ENCODE measurements around the gene TSPAN10.
A peak's percentile ranks its signal among the peaks of the same experiment; 100 is the strongest.

TSPAN10 gene

DNA sequence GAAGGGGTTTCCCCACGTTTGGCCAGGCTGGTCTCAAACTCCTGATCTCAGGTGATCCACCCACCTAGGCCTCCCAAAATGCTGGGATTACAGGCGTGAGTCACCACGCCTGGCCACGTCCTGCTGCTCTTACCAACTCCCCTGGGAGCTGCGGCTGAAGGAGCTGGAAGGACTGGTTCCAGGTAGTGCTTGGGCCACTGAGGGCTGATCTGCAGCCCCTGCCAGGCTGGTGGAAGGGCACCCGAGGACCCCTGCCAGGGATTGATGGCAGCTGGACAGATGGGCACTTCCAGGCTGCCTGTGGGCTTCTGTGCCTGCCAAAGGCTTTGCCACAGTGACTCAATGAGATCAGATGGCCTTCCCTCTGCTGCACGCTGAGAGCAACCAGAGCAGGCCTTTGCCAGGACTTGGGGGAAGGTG lies 27.1 kb downstream of the TSPAN10 start:
- no peak for DNase-seq

- DNase-seq: peak; percentile 13 to 42 (median 27)
Measured at GRCh38 chr17:81665205-81666091, 28.5 kb downstream of the TSPAN10 start.

DNA sequence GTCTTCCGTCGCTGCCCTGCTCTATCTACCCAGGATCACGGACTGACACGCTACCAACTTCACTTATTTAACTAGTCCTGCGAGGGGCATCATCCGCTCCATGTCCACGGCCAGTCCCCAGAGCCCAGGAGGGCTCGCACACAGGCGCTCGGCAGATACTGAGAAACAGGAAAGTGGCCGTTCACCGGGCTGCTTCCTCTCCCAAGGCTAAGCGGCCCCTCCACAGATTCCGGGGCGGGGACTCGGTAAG lies 29.0 kb downstream of the TSPAN10 start:
- peak; percentile 22 to 64 (median 42) for DNase-seq

DNA sequence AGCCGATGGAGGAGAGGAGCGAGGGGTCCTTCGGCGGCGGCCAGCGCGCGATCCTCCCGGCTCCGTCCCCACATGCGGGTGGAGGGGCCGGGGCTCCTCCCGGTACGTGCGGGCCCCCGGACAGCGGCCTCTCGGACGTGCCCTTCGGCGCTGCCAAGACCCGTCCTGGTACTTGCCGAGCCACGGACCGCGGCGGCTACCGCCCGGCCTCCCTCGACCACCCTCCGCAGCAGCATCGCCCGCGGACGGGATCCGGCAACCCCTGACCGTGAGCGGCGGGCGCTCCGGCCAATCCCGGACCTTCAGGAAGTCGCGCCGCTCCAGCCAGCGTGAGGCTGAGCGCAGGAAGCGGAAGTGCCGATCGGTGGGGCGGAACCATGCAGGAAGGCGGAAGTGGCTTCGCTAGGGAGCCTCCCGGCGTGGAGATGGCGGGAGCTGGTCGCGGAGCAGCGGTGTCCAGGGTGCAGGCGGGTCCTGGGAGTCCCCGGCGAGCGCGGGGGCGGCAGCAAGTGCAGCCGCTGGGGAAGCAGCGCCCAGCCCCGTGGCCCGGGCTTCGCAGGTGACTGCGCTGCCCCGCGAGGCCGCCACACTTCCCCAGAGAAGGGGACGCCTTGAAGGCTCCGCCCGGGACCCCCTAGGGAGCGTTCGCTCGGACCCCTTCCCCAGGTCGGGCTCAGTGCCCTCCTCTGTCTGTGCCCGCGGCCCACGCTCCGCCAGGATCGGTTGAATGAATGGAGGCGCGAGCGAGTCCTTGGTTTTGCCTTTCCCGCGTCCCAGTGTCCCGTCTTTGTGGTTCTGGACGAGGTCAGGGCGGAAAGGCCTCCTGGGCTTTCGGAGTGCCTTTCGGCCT lies 29.6 kb downstream of the TSPAN10 start, which contains the start of the genes CCDC137 and OXLD1:
CCDC137 (plus strand) TSS at position 396 of the 850 bp plus-strand sequence; CDS start at position 426, 30 bp downstream.
OXLD1 (minus strand) TSS at position 264 of the 850 bp plus-strand sequence; CDS start at position 236, 28 bp downstream.
- peak; percentile 97 to 99 (median 98) for DNase-seq

DNA sequence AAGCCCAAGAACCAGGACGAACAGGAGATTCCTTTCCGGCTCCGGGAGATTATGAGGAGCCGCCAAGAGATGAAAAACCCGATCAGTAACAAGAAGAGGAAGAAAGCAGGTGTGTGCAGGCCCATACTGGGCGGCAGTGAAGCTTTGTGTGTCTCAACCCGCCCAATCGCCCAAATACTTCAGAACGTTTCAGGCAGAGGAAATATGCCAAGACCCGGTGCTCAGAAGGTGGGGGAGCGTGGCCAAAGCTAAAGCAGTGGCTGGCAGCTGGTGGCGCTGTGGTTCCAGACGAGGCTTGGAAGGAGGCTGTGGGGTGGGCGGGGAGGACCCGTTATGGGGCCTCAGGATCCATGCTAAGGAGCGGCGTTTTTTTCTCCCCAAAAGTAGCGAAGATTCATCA lies 30.8 kb downstream of the TSPAN10 start:
- peak in 1 of 4 experiments; percentile 27 for DNase-seq

DNA sequence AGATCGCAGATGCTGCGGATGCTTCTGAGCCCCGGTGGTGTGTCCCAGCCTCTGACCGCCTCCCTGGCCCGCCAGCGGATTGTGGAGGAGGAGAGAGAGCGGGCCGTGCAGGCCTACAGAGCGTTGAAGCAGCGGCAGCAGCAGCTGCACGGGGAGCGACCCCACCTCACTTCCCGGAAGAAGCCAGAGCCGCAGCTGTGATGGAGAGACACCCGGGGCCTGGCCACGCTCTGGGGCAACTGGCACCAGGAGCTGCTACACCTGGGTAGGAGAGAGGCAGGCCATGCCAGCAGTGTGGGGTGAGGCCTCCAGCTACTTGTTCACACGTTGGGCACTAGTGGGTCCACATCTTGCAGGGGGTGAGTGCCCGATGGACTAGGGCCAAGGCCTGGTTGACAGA lies 35.5 kb downstream of the TSPAN10 start:
- DNase-seq: no peak

DNA sequence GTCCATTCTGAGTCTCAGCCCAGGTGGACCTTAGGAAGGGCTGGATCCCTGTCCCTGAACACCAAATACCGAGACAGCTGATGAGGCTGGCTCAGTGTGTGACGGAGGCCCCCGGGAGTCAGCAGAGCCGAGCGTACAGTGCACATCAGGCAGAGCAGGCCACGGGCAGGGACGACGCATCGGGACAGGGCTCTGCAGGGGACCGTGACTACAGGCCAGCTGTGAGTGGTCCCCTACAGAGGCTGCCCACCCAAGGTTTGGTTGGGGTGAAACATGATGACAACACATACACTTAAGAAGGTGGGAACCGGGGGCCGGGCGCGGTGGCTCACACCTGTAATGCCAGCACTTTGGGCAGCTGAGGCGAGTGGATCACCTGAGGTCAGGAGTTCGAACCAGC lies 36.0 kb downstream of the TSPAN10 start:
- DNase-seq: no peak

DNA sequence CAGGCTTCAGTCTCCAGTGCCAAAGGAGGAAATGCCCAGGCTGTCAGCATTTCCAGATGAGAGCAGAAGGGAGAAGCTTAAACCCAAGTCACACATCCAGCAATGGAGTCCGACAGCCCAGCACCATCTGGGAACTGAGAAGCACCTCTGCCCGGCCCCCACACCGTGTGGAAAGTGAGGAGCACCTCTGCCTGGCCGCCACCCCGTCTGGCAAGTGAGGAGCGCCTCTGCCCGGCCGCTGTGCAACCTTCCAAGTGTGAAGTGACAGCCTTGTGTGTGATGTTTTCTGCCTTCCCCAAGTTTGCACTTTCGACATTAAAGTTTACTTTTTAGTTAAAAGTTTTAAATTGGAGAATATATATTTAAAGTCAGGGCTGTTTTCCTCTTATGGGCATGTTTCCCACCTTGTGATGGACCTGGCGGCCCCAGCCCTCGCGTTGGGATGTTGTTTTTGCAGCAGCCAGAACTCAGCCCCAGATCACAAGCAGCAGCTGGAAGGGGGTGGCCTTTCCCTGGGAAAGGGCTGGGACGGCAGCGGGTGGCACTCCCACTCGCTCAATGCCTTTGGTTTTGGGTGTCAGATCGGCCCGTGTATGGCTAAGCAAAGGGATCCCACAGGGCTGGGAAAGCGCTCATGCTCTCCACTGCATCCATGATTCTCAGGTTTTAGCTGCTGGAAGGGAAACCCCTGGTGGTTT lies 36.7 kb downstream of the TSPAN10 start:
- no peak for DNase-seq

DNA sequence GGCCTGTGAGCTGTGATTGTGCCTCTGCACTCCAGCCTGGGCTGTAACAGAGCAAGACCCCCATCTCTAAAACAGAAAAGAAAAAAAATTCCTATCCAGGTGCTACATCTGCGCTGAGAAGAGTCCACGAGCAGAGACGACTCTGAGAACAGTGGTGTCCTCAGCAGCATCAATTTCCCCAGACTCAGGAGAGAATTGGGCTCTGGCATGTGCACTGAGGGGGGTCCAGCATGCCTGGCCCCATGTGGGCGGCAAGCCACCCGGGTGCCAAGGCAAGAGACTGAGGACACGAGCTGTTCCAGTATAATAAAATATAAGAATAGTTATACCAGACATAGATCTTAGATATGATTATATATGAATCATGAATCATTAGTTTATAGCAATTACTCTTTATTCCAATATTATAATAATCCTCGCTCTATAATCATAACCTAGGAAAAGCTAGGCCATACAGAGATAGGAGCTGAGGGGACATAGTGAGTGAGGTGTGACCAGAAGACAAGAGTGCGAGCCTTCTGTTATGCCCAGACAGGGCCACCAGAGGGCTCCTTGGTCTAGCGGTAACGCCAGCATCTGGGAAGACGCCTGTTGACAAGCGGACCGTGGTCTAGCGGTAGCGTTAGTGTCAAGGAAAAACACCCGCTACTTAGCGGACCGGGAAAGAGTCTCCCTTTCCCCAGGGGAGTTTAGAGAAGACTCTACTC lies 38.7 kb downstream of the TSPAN10 start:
- peak in 2 of 4 experiments; percentile 15 to 28 for DNase-seq

DNA sequence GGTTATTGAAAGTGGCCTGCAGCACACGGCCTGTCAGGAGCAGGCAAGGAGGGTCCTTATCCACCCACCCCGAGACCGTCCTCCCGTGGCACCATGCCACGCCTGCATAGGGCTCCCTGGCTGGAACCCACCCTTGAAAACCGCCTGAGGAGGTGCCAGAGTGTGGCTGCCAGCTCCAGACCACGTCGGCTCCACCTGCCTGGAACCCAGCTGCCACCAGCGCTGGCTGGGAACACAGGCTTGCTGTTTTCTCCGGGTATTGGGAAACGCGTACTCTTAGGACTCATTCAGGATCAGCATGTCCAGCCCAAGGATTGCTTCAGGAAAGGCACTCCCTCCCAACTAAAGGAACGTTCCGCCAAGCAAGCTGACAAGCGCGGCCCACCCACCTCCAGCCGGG lies 39.9 kb downstream of the TSPAN10 start:
- no peak for DNase-seq

DNA sequence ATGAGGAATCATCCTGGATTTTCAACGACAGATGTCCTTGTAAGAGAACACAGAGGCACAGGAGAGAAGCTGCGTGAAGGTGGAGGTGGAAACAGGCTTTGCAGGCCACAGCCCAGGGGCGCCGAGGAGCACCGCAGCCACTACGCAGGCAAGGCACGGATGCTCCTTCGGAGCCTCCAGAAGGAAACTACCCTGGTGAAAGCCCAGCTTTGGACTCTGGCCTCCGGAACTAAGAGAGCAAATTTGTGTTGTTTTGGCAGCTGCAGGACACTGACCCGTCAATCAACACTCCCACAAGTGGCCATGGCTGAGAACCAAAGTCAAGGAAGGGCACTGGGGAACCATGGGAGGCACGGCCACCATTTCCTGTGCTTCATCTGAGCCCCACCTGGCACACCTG lies 43.2 kb downstream of the TSPAN10 start:
- DNase-seq: no peak

DNA sequence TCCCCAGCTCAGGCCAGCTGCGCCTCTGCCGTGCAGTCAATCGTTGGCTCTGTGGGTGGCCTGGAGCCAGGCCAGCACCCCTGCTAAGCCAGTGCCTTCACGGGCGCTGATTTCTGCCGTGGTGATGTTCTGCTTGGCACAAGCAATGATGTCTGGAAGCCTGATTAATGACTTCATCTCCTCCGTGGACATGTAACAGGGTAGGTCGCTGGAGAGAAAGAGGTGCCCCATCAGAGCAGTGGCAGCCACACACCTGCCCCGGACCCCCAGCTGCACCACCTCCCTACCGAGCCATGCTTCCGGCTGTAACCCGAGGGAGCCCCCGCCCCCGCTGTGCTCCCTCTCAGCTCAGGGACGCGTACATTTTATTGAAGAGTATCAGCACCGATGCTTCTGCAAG lies 44.7 kb downstream of the TSPAN10 start:
- no peak for DNase-seq

DNA sequence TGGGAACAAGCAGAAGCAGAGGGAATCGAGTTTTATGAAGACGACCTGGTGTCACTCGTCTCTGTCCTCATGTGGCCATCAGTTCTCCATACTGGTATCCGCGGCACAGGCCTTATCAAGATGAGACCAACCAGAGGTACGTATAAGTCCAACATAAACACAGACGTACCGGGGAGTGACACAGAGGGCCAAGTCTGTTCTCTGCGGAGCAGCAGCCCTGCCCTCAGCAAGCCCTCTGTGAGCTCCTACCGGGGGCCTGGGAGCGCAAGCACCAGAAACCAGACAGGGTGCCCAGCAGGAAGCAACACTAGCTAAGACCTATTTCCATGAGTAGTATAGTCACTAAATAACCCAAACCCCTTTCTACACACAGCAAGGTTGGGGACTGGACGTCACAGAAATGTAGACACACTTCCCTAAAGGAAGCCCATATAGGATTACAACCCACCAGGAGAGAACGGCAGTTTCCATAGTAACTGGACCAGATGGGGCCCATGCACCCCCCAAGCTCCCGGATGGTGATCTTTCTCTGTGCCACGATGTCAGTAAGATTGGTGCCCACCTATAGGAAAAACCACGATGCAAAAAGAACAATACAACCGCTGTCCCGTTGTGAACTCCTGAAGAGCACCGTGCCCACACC lies 45.7 kb downstream of the TSPAN10 start:
- DNase-seq: peak in 2 of 4 experiments; percentile 11 to 37

- peak; percentile 28 to 68 (median 54) for DNase-seq
Measured at GRCh38 chr17:81683208-81683583, 46.2 kb downstream of the TSPAN10 start.

GRCh38 chr17:81683584-81684441 lies 46.8 kb downstream of the TSPAN10 start, which contains the start of the genes ARL16 and HGS:
Gene ARL16, minus strand, starts transcription at chr17:81683797. Its CDS starts 44 bp downstream, at chr17:81683753.
Gene HGS, plus strand, starts transcription at chr17:81684011. Its CDS starts 56 bp downstream, at chr17:81684067.
- DNase-seq: peak; percentile 100

- DNase-seq: no peak
Measured at GRCh38 chr17:81684442-81684911, 47.5 kb downstream of the TSPAN10 start.

DNA sequence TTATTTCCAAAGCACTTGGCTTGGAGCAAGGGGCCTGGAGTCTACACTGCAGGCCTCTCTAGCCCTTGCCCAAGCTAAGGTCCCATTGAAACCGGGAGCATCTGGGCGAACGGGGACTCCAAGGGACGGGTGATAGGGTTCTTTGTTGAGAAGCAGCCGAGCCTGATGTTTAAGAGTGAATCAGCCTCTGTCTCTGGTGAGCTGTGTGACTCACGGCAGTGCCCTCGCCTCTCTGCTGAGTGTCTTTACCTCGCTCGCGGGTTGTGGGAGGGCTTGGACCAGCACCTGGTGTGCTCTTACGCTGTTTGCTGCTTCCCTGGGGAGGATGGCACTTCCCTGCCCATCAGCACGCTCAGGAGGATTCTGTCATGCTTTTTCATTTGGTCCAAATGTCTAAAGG lies 48.1 kb downstream of the TSPAN10 start:
- DNase-seq: peak in 3 of 4 experiments; percentile 8 to 28 (median 25)

- DNase-seq: no peak
Measured at GRCh38 chr17:81686614-81687013, 49.6 kb downstream of the TSPAN10 start.

GRCh38 chr17:81687770-81688541 lies 51.0 kb downstream of the TSPAN10 start:
- DNase-seq: no peak

Measured in suppressor macrophage (primary cell).